ENCODE measurements around the gene CLCA4. TPM values are rescaled to one million over a fixed set of nuclear protein-coding genes. Genes with fewer than 3 reads are reported as not detected.

Gene CLCA4
- total RNA-seq, 1 donor from 2014 or later: 0.27 TPM

- no peak for DNase-seq
- H3K9me3 ChIP-seq (replicated peaks): no peaks in the 10 kb centered on the region
- intact Hi-C loops (cut with micrococcal nuclease): no loop called here
- no peak for TF ChIP-seq CTCF (IDR thresholded peaks at IDR 0.05; ENCODE audit: borderline replicate concordance)
- H3K4me1 ChIP-seq: no peaks in the 10 kb centered on the region
- H3K27me3 ChIP-seq (ENCODE audit: low read depth): no peaks in the 10 kb centered on the region
- no peaks in the 10 kb centered on the region for H3K36me3 ChIP-seq
- H3K27ac ChIP-seq (replicated peaks): no peak overlapping the region
- no peak overlapping the region for H3K4me3 ChIP-seq
Measured at GRCh38 chr1:86520789-86521521, 25.9 kb upstream of the CLCA4 start.

GRCh38 chr1:86521522-86521891 lies 25.4 kb upstream of the CLCA4 start:
- Histone ChIP-seq H3K27me3 (ENCODE audit: low read depth) (no peaks in the 10 kb centered on the region), H3K27ac (replicated peaks) (no peak overlapping the region), H3K9me3 (replicated peaks) (no peaks in the 10 kb centered on the region), H3K36me3 (no peaks in the 10 kb centered on the region), H3K4me3 (no peak overlapping the region), H3K4me1 (no peaks in the 10 kb centered on the region)
- no peak for DNase-seq
- intact Hi-C loops (cut with micrococcal nuclease): no loop called here
- TF ChIP-seq CTCF (IDR thresholded peaks at IDR 0.05; ENCODE audit: borderline replicate concordance): no peak

- Histone ChIP-seq H3K27ac (replicated peaks) (no peak overlapping the region), H3K4me1 (no peaks in the 10 kb centered on the region), H3K4me3 (no peak overlapping the region), H3K9me3 (replicated peaks) (no peaks in the 10 kb centered on the region), H3K36me3 (no peaks in the 10 kb centered on the region), H3K27me3 (ENCODE audit: low read depth) (no peaks in the 10 kb centered on the region)
- intact Hi-C loops (cut with micrococcal nuclease): no loop called here
- no peak for DNase-seq
- TF ChIP-seq CTCF (IDR thresholded peaks at IDR 0.05; ENCODE audit: borderline replicate concordance): no peak
Measured at GRCh38 chr1:86522240-86522639, 24.6 kb upstream of the CLCA4 start.

- intact Hi-C loops (cut with micrococcal nuclease): no loop called here
- Histone ChIP-seq H3K36me3 (no peaks in the 10 kb centered on the region), H3K27ac (replicated peaks) (no peak overlapping the region), H3K9me3 (replicated peaks) (no peaks in the 10 kb centered on the region), H3K4me3 (no peak overlapping the region), H3K4me1 (no peaks in the 10 kb centered on the region), H3K27me3 (ENCODE audit: low read depth) (no peaks in the 10 kb centered on the region)
- no peak for DNase-seq
- TF ChIP-seq CTCF (IDR thresholded peaks at IDR 0.05; ENCODE audit: borderline replicate concordance): no peak
Measured at GRCh38 chr1:86523670-86524354, 23.1 kb upstream of the CLCA4 start.

GRCh38 chr1:86527306-86527705 lies 19.6 kb upstream of the CLCA4 start:
- Histone ChIP-seq H3K27ac (replicated peaks) (no peak overlapping the region), H3K36me3 (no peaks in the 10 kb centered on the region), H3K27me3 (ENCODE audit: low read depth) (no peaks in the 10 kb centered on the region), H3K4me3 (no peak overlapping the region), H3K4me1 (no peaks in the 10 kb centered on the region), H3K9me3 (replicated peaks) (no peaks in the 10 kb centered on the region)
- intact Hi-C loops (cut with micrococcal nuclease): no loop called here
- no peak for DNase-seq
- TF ChIP-seq CTCF (IDR thresholded peaks at IDR 0.05; ENCODE audit: borderline replicate concordance): no peak
